Measurements from ENCODE around the gene ZFHX3.

DNA sequence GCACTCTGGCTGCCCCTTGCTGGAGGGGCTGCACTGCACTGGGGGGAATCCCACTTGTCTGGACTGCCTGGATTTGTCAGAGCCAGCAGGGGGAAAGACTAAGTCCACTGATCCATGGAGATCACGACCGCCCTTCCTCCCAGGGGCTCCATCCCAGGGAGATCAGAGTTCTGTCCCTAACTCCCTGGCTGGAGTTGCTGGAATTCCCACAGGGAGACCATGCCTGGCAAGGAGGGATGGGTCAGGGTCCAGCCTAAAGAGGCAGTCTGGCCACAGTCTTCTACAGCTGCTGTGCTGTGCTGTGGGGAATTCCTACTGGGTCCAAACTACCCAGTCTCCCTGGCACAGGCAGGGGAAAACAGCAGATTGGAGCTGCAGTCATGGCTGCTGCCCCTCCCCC, 311.9 kb downstream of the ZFHX3 start:
- TF ChIP-seq, protein P1, sequence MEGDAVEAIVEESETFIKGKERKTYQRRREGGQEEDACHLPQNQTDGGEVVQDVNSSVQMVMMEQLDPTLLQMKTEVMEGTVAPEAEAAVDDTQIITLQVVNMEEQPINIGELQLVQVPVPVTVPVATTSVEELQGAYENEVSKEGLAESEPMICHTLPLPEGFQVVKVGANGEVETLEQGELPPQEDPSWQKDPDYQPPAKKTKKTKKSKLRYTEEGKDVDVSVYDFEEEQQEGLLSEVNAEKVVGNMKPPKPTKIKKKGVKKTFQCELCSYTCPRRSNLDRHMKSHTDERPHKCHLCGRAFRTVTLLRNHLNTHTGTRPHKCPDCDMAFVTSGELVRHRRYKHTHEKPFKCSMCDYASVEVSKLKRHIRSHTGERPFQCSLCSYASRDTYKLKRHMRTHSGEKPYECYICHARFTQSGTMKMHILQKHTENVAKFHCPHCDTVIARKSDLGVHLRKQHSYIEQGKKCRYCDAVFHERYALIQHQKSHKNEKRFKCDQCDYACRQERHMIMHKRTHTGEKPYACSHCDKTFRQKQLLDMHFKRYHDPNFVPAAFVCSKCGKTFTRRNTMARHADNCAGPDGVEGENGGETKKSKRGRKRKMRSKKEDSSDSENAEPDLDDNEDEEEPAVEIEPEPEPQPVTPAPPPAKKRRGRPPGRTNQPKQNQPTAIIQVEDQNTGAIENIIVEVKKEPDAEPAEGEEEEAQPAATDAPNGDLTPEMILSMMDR (IDR thresholded peaks at IDR 0.05): no peak
- TF ChIP-seq POLR2A (IDR thresholded peaks at IDR 0.05): no peak

All from uterus (tissue), 2 donors.